CD4-positive, alpha-beta T cell treated with Interleukin-15 for 1 hour (primary cell): Measurements from ENCODE around the gene SHQ1.
"Not testable (repeated sequence)": the region's sequence is repeated elsewhere in the genome, so short reads cannot be mapped to it uniquely, and the experiment has no call there.

Source experiments
- DNase-seq: peaks from one replicate; pipeline ENCODE4 v3.0.0-alpha.2; 2020

SHQ1 gene

DNA sequence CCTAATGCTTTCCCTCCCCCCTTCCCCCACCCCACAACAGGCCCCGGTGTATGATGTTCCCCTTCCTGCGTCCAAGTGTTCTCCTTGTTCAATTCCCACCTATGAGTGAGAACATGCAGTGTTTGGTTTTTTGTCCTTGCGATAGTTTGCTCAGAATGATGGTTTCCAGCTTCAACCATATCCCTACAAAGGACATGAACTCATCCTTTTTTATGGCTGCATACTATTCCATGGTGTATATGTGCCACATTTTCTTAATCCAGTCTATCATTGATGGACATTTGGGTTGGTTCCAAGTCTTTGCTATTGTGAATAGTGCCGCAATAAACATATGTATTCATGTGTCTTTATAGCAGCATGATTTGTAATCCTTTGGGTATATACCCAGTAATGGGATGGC, 137.8 kb downstream of the SHQ1 start:
- not testable (repeated sequence) for DNase-seq

DNA sequence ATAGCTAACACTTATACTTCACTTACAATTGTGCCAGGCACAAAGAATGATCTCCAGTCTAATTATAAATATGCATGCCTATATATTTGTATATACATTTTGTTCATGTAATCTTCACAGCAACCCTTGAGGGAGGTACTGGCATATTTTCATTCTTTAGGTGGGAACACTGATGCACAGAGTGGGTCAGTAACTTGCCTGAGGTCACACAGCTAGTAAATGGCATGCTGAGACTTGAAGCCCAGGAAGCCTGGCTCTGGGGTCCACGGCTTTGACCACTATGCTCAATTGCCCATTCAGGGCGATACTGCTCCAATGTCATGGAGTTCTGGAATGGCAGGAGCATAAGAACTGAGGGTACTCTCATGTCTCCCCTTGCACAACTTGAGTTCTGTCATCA, 139.8 kb downstream of the SHQ1 start:
- DNase-seq: no peak

DNA sequence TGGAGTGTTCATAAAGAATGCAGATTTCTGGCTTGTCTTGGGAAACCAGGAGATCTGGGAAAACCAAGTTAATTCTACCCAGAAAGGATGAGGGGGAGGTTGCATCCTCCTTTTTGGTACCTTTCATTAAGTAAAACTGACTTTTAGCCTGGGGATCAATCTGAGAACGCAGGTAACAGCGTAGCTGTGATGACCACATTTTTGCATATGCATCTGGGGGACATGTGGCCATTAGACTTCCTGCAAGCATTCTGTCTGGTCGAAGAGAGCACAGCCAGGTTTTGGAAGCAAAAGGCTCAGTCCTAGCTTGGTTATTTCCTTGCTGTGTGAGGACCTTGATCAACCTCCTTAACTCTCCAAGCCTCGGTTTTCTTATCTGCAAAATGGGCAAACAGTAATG, 145.2 kb downstream of the SHQ1 start:
- no peak for DNase-seq

DNA sequence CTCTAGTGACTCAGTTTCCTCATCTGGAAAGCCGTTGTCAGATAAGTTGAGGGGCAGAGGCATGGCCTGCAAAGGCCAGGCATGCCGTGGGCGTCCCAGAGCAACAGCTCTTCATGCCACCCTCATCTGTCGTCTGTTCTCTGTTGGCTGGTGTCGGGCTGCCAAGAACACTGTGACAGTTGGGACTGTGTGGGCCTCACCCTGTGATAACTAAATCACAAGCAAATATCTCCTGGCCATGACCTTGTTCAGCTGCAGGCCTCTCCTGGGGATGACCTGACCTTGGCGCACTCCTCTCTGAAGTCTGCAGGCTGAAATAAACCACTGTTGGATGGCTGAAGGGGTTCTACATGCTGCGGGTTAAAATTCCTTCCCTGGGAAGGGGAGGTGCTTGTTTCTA, 145.9 kb downstream of the SHQ1 start:
- DNase-seq: no peak

DNA sequence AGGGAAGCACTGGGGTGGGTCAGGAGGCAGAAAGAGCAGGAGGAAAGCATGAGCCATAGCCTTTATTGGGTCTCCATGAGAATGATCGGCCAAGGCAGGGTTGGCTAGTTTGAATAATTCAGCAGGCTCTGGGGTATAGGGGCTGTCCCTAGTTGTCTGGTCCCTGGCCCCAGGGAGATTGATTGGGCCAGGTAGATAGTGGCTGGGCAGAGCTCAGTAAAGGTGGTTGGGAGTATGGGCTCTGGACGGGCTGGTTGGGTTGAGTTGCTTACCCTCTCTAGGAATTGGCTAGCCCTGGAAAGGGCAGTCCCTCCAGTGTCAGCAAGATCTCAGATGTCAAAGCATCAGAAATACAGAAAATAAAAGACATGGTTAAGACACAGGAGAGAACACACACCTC, 148.1 kb downstream of the SHQ1 start:
- DNase-seq: no peak

DNA sequence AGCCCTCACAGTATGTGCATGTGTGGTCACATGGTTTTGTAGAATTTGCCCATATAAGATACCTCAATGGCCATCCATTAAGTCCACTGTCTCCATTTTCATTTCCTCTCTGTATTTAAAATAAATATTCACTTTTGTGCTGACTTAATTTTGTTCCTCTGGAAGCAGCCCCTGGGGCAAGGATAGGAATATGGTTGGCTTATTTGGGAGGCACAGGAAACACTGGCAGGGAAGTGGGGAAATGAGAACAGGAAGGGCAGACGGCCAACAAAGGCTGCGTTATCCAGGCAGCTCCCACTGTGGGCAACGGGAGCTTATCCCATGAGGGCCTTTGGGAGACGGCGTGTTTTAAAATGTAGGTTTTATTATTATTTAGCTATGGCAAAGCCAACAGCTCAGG, 148.6 kb downstream of the SHQ1 start:
- DNase-seq: no peak
